T1000 (cell line): ENCODE measurements around the gene METTL8.
A peak's percentile ranks its signal among the peaks of the same experiment; 100 is the strongest.

ENCODE experiments used
- DNase-seq: peaks from one replicate; lab custom pipeline; 2025; ENCODE audit warnings: mixed read lengths; lab: John Stamatoyannopoulos, UW

The METTL8 gene, protein sequence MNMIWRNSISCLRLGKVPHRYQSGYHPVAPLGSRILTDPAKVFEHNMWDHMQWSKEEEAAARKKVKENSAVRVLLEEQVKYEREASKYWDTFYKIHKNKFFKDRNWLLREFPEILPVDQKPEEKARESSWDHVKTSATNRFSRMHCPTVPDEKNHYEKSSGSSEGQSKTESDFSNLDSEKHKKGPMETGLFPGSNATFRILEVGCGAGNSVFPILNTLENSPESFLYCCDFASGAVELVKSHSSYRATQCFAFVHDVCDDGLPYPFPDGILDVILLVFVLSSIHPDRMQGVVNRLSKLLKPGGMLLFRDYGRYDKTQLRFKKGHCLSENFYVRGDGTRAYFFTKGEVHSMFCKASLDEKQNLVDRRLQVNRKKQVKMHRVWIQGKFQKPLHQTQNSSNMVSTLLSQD

DNA sequence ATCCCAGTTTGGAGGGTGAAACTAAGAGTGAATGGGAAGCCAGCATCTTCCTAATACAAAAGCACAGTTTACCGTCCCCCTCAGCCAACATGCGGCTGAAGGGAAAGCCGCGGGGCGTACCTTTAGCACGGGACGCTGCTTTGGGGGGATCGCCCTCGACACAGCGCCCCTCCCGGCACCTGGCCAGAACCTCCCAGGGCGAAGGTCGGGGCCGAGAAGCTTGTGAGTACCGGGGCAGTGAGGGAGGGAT, at the start of gene METTL8:
TSS of gene METTL8 (minus strand) at position 228 of the 250 bp plus-strand sequence. CDS start 41,805 bp downstream, outside the sequence.
- no peak for DNase-seq

DNA sequence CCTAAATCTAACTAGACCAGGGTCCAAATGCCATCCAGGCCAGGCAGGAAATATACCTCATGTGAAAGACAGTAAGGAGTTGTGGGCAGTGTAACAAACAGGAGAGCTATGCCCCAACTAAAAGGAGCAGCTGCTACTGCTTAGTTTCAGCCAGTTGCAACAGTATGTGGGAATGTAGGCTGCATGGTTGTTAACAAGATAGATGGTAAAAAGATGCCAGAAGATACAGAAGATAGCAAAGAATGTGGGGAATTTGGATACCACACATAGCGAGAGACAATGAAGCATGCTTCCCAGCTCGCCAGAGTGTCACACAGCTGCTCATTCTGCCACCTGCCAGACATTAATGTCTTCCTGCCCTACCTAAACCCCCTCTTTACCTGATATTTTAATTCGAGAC, 49.1 kb upstream of the METTL8 start:
- DNase-seq = no peak

DNA sequence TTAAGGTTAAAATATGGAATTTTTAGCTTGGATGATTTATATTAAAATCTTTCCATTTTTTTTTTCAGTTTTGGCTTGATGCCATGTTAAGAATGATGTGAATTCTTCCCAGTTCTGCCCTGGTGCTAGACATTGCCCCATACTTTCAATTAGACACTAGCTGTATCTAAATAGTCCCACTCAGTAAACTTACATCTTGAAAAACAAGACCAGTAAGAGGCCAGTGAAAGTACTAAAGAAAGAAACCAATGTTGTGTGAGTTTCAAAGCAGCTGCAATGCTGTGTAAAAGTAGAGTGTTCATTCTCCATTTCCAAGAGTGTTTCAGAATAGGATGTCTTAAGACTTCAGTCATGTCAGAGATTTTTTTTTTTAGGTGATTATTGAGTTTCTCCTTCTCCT, 48.5 kb upstream of the METTL8 start:
- no peak for DNase-seq

DNA sequence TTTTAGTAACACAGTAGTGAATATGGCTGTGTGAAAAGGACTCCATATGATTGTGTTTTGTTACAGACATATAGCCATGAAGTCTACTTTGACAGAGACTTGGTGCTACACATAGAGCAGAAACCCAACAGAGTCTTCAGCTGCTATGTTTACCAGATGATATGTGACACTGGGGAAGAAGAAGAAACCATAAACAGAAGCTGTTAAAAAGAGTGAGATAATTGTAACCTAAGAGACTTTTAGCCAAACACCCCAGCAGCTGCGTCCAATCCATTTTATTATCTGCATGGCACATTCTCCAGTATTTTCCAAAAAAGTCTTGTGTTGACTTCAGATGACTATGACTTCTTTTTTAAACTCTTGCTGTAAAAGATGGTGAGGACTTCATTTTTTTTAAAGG, 47.1 kb upstream of the METTL8 start:
- no peak for DNase-seq

DNA sequence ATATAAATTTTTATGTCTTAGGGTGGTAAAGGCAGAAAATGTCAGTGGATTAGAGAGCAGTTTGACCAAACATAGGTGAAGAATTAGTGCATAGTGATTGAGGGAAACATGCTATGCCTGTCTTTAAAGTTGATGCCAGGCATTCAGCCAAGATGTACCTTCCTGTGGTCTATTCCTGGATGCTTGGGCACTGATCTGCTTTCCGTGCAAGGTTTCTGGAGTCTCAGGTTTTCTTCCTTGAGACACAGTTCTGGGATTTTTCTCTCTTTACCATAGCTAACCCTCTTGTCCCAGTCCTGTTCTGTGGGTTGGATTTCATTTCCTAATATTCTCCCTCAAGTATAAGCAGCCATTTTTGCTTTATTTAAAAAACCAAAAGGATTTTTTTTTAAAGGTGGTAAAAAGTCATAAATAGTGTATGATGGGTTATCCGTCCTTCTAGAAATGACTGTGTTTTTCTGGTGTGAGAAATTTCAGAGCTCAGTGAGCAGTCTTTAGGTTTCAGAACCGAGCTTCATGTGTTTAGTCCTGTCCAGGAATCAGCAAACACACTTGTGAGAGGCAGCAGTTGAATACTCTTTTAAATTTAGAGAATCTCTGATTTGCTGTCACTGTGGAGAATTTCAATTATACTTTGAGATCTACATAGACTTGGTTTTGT, 45.5 kb upstream of the METTL8 start:
- DNase-seq = no peak

DNA sequence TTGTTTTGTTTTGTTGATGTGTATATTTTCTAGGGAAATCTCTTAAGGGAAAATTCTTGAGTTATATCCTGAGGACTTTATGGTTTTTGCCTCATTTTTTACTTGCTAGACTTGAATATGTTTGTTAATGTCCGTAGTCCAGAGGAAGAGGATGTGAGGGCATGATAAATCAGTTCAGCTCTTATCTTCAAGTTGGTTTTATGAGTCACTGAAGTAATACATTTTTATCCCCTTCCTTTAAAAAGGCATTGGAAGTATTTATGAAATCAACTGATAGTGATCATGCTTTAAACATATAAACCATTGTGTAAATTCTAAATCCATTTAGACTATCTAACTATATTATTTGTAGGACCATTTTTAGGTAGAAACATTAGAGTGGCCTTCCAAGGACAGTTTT, 44.6 kb upstream of the METTL8 start:
- DNase-seq = no peak

DNA sequence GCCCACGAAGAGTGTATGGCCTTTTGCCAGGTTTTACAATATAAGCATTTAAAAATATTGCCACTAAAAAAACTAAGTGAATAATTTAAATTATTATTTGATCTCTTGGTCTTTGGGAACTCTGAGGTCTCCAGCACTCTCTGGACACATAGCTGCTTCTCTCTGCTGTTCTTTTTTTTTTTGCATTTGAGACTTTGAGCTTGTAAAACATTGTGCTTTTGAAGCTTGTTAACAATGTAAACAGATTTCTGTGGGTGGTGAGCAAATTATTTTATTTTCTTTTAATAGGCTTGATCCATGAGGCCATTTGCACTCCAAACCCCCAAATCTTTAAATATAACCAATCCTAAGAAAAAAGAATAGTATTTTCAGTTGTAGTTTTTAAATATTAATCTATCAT, 42.2 kb upstream of the METTL8 start:
- DNase-seq = no peak

DNA sequence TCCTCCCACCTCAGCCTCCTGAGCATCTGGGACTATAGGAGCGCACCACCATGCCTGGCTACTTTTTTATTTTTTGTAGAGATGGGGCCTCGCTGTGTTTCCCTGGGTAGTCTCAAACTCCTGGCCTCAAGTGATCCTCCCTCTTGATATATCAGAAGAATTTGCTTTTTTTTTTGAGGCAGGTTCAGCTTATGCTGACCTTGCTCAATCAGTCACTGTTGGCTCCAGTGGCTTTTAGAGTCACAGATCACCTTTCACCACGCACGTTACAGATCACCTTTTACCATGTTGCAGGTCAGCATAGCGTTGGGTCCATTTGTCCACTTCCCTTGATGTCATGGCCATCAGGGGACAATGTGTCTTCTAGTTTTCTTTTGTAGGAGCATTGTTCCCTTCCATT, 36.3 kb upstream of the METTL8 start:
- DNase-seq = no peak

DNA sequence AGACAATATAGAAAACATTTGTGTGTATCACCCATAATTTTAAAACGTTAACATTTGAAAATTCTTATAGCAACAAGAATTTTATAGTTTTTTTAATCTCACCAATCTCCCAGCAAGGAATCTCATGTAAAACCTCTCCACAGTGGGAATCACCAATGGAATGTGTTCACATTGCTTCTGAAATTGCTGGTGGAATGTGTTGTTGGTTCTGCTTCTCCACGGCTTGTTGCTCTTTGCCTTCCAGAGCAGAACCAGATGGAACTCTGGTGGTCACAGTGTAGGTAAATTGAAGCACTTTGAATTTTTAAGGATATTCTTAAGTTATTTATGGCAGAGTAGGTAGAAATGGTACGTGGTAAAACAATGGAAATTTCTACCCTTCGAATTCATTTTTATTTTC, 35.4 kb upstream of the METTL8 start:
- no peak for DNase-seq

DNA sequence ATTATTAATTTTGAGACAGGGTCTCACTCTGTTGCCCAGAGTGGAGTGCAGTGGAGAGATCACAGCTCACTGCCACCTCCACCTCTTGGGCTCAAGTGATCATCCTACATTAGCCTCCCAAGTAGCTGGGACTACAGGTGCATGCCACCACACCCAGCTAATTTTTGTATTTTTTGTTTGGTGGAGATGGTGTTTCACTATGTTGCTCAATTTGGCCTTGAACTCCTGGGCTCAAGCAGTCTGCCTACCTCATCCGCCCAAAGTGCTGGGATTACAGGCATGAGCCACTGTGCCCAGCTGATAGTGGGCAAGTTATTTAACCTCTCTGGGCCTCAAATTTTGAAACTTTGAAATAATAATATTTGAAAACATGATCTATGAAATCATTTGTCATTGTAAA, 26.7 kb upstream of the METTL8 start:
- DNase-seq = no peak

DNA sequence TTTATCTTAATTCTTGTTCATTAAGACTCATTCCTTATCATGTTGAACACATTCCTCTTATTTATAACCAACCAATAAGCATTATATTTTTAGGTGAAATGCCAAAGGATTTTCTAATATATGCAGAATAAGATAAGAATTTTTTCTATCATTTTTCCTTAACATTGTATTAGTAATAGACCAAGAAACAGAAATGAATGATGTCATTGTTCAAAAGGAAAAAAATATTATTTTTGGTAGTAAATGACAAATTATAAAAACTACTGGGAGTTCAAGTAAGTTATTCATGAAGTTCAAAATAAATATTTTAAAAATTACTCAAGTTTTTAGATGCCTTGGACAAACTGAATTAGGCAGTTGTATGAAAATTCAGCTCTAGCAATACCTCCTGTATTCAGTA, 25.7 kb upstream of the METTL8 start:
- DNase-seq = no peak

DNA sequence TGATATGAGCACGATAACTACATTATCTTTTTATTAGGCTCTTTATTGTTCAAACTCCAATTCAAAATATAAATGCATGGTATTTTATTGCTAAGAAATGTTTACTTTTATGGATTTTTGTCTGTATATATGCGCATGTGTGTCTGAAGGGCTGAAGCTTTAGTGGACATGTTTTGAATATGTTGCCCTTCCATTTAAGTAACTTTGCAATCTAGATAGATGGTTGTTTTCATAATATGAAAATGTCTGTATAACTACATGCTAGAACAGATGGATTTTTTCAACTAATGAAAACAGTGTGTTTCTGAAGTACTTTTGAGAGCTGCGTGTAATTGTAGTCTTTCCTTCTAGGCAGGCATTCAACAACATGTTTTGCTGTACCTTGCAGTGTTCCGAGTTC, 19.0 kb upstream of the METTL8 start:
- no peak for DNase-seq

DNA sequence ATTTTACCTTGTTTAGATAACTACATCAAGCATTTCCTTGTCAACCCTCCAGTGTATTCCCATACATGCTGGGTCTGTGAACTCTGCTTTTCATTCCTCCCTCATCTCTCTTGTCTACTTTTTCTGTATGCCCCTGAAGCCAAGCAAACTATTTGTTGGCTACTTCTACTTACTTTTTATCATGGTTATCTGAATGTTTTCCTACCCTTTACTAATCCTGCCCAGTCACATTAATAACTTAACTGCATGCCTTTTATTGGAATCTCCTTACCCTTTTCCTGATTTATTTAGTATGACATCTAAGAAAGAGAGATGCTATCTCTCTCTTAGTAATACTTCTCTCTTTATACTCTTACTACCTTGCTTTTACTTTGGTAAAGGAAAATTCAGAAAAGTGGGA, 17.3 kb upstream of the METTL8 start:
- DNase-seq = no peak

DNA sequence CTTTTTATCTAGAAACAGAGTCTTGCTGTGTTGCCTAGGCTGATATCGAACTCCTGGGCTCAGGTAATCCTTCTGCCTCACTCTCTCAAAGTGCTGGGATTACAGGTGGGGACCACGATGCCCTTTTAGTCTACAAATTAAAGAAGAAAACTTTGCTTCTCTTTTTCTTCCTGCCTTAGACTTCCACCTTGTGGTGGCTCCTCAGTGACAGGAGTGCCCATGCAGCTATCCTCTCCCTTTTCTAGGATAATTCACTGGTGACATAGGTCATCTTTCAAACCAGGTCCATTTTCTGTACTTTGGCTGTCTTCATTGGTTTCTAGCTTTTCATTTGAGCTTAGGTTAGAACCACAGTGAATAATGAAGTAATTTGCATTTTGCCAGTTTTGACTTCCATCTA, 13.9 kb upstream of the METTL8 start:
- no peak for DNase-seq

DNA sequence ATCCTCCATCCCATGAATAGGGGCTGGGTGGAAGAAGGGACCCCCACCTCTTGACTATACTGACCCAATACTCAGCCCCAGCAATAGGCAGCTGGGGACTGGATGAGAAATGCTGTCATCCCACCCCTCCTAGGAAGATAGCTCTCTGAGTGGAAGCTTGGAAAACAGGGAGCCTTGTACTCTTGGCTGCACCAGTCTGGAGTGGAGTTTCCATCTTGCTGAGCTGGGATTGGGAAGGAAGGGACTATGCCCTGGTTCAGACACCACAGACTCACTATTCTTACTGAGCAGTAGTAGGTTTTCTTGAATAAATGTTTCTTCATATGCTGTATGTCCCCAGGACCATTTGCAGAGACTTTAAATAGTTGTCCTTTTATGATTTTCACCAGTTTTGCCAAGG, 7.7 kb upstream of the METTL8 start:
- no peak for DNase-seq

DNA sequence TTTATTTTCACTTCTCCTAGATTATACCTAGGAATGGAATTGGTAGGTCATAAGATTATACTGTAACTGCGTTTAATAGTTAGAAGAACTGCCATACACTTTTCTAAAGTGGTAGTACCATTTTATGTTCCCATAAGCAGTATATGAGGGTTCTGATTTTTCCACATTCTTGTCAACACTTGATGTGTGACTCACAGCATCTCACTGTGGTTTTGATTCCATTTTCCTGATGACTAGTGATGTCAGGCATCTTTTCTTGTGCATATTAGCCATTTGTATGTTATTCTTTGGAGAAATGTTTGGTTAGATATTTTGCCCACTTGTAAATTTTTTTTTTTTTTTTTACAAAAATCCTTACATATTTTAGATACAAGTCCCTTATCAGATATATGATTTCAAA, 2.5 kb upstream of the METTL8 start:
- no peak for DNase-seq

DNA sequence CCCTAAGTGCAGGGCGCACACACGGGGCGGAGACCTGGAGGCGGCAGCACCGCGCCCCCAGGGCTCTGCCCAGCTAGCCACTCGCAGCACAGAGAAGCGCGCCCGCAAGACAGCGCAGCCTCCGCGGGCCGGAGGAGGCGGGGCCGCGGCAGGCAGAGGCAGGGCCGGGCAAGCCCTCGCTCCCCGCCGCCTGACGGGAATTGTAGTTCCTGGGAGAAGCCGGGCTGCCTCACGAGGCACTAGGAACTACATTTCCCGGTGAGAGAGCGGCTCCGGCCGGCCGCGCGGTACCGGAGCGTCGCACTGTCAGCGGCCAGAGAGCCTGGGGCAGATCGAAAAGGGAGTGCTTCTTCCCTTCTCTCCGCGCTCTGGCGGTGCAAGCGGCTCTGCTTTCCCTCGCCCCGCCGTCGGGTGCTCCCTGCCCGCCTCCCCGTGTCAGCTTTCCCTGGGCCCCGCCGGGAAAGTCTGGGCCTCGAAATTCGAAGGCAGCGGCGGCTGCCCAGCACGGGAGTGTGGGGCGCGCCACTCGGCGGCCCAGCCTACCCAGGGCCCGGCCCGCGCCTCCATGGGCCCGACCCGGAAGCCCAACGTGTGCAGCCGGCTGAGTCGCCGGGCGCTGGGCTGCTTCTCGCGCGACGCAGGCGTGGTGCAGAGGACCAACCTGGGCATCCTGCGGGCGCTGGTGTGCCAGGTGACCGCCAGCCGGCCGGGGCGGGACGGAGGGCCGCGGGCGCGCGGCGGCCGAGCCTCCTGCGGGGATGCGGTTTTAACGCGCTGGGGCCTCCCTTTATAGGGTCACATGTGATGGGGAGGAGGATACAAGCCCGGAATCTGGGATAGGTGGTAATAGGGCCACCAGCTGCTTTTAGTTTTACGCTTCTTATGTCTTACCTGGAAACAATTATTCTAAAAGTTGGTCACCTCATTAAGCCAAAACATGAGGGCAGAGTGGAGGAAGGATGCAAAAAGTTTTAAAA, 511 bp upstream of the METTL8 start, which contains the start of gene DCAF17:
TSS of gene DCAF17 (plus strand) at position 214 of the 977 bp plus-strand sequence. CDS start at position 566, 352 bp downstream.
- peak; percentile 85 for DNase-seq

DNA sequence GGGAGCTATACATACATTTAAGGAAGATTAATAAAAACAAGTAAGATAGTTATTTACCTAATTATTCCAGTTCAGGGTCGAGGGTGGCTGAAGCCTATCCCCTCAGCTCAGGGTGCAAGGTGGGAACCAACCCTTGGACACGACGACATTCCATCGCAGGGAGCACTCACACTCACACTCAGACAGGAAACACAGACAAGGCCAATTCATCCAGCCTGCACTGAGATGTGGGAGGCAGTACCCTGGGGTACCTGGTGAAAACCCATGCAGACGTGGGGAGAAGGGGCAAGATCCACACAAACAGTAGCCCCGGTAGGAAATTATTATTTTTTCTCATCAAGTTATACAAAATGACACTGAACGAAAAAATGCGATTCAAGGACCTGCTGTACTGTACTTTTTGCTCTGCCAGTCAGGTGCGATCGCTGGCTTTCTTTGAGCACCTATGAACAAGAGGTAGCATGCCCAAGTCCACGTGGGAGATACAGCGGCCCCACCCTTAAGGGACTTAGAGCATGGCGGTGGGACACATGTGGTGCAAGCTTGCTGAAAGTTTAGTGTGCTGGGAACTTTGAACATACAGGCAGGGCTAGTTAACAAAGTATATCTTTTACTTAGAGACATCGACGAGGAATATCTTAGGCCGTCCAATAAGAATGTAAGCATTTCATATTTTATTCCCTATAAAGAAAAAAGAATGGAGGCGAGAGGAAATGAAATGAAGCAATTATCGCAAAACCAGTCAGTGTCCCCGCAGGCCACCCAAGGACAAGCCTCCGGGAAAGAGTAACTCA, 624 bp downstream of the METTL8 start:
- DNase-seq = no peak

DNA sequence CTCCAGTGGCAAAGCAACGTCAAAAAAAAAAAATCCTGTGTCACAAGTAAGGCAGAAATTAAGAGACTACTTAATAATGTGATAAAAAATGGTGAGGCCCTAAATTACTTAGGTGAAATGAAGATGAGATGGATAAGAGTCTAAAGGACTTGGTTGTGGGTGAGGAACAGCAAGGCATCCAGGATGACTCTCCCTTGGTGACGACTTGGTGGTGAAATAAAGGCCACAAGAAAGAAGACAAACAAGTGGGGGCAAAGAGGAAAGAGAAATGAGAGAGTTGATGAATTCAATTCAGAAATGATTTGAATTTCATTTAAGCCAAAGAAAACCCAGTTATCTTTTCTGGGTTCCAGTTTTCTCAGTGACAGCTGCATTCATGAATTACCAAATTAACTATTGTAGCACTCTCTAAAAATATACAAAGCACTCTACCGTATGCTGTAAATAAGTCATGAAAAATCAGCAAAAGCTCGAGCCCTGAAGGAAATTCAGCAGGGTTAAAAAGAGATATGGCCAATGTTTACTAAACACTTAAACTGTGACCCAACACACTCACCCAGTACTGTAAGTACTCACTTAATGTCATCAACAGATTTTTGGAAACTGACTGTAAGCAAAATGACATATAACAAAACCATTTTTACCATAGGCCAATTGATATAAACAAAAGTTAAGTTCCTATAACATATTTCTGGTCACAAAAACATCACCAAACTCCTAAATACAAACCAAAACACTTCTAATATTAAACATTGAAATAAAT, 1.4 kb downstream of the METTL8 start:
- DNase-seq = no peak

DNA sequence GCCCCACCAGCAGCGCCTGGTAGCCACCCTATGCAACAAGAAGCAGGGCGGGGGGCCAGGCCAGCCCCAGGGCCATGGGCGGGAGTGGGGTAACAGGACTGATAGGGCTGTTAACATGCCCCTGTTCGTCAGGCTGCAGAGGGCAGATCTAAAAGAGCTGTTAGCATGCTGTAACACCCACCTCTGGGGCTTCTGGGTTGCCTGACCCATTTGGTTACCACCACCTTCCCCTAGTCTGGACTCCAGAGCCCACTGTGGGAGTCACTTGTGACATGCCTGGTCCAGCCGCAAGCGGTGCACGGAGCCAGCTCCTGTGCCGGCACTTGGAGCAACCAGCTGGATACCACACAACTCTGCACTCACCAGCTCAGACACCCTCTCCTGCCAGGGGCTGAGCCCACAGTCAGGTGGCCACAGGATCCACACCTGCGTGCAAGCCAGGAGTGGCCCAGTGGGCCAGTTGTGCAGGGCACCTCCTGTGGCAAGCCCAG, 2.1 kb downstream of the METTL8 start:
- no peak for DNase-seq
